Subcutaneous adipose tissue (tissue), 4 donors: Measurements from ENCODE around the gene PALD1. TPM values are rescaled to one million over a fixed set of nuclear protein-coding genes. Genes with fewer than 3 reads are reported as not detected.

Experiments used
- total RNA-seq, 4 donors: library from RNA; depleted of rRNA; stranded (reverse); fragments of >200 nt; gene quantifications; one replicate each; pipeline ENCODE4 v1.1.0, GENCODE V29; 2016
- TF ChIP-seq, protein P1 (sequence below): fragments of 450-650 bp; IDR thresholded peaks from one replicate; pipeline ENCODE4 v1.5.1; 2016; ENCODE audit warnings: low read depth, mild to moderate bottlenecking, control low read depth, antibody characterized with exemption, moderate library complexity

PALD1 gene
- total RNA-seq: 1 to 10 TPM; 1.0 to 4.5 (median 2.9) TPM

DNA sequence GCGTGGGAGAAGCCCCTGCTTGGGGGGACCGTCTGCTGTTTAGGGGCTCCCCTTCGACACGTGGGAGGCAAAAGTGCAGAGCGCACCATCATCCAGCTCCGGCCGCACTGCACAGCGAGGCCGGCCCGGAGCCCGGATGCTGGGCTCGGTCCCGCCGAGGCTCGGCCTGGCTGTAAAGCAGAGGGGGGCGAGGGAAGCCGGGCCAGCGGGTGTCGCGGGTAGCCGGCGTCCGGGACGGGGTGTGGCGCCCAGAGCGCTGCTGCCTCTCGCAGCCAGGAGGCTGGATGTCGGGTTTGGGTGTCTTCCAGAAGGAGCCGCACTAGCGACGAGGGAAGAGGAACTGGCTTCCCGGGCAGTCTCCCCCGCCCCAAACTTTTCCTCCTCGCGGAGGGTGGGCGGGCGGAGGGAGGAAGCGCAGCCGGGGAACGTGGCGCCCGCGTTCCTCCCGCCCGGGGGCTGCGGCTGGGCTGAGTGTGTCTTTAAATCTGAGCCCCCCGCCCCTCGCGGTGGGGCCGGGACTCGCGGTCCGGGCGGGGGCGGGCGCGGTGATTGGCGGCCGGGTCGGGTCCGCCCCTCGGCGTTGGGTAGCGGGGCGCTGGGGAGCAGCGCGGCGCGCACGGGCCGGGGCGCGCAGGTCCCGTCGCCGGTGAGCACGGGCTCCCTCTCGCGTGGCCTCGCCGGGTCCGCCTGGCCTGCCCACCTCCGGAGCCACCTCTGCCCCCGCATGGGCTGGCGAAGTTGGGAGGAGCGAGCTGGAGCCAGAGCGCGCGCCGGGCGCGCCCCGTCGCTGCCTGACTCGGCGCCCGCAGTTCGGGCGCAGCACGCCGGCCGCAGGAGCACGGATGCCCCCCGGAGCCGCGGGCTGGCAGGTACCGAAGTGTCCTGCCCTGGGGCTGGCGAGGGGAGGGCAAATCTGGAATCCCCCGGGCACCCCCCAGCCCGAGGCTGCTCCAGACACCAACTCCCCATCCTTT, at the start of gene PALD1:
Gene PALD1, plus strand, starts transcription at position 577 of the 974 bp plus-strand sequence. CDS start 47,185 bp downstream, outside the sequence.
- TF ChIP-seq, protein P1, sequence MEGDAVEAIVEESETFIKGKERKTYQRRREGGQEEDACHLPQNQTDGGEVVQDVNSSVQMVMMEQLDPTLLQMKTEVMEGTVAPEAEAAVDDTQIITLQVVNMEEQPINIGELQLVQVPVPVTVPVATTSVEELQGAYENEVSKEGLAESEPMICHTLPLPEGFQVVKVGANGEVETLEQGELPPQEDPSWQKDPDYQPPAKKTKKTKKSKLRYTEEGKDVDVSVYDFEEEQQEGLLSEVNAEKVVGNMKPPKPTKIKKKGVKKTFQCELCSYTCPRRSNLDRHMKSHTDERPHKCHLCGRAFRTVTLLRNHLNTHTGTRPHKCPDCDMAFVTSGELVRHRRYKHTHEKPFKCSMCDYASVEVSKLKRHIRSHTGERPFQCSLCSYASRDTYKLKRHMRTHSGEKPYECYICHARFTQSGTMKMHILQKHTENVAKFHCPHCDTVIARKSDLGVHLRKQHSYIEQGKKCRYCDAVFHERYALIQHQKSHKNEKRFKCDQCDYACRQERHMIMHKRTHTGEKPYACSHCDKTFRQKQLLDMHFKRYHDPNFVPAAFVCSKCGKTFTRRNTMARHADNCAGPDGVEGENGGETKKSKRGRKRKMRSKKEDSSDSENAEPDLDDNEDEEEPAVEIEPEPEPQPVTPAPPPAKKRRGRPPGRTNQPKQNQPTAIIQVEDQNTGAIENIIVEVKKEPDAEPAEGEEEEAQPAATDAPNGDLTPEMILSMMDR: no peak

DNA sequence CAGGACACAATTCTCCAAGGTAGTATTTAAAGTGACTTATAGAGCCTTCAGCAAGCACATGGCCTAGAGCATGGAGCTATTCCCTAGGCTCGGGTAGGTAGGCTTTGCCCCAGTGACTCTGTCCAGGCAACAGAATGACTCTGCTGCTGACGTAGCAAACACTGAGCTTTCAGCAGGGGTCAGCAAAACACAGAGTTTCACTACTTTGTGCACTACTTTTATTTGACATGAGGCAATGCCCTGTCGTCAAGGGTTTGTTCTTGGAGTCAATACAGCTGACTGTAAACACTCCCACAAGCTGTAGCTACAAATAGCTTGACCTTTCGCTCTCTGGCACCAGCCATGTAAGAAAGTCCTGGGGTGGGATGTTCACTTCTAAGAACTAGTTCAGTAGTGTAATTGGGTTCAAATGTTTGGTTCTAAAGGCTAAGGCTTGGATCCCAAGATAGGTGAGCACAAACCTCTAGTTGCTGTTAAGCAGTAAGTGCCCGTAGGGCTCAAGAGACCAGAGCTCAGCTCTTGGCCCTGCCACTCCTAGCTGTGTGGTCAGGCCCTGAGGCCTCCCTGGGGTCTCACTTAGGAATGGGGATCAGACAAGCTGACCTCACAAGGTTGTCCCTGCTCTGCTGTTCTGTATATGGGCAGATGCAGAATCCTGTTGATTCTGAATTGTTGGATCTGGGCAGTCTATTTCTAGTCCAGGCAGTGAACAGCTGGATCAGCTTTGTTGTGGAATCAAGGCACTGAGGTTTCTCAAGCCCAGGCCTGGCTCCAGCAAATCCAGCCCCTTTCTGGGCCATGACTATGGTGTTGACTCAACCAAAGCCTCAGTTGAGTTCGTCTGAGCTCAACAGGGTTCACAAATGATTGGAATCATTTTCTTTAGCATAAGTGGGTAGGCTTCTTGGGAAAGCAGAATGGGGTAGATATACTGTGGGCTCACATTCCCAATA, 47.8 kb upstream of the PALD1 start:
- TF ChIP-seq, protein P1: no peak

DNA sequence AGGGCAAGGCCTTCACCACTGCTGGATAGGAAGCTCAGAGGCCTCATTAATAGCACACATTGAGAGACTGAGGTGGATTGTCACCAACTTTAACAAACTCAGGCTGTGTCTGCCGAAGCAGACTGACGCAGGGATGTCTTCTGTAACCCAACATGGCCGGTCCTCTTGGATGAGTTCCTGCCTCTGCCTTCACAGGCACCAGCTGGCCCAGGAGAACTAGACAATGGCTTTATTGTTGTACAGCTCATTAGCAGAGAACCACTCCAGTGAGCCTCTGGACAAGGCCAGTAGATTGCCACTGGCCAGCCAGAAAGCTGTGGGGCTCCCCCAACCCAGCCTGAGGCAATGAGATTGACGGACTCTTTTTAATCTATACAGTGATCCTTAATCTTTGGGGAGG, 46.5 kb upstream of the PALD1 start:
- TF ChIP-seq, protein P1: no peak

DNA sequence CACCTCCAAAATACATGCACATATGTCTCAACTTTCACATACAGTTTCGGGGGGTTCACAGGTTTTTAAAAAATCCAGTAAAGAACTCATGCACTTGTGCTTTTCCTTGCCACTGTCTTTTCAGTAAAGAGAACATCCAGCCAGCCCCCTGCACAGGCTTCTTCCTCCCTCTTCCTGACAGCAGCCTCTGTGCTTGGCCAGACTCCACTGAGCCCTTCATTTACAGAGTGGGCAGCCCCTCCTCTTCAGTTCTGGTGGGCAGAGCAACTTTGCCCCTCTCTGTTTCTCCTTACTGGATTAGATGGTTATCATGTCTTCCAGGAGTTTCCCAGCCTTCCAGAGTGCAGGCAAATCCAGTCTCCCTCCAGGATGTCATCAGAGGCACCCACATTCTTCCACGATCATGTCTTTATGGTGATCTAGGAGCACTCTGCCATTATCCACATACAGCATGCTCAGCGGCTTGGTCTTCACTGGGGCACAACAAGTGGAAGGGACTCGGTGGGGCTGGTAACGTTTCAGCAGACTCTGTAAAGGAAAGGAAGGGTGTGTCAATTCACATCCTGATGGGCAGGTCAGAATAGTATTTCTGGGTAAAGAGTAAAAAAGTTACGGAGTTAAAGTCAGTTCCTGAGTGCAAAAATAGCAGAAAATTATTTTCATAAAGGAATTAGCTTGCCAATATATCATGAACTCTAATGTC, 45.9 kb upstream of the PALD1 start:
- TF ChIP-seq, protein P1: no peak

DNA sequence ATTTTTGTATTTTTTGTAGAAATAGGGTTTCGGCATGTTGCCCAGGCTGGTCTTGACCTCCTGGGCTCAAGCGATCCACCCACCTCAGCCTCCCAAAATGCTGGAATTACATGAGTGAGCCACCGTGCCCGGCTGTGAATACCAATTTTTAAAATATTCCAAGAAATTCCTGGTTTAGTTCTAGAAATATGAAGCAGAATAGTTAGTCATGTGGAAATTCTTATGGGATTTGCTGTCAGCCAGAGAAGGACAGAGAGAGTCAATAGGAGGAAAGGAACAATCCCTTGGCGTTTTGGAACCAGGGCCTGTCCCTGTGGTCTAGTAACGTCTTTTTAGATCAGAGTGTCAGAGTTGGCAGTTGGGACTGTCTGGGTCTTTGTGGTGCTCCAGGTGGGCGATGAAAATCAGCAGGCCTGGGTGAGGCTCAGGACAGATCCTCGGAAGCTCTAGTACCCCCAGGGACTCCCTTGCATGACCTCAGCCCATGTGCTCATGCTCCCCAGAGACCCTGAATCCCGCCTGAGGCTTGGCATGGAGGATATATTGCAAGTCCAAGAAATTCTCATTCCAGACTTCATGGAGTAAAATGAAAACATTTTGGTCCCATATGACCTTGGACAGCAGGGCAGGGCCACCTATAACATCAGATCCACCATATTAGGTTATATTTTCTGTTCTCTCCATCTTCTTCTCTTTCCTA, 44.8 kb upstream of the PALD1 start:
- TF ChIP-seq, protein P1: no peak

DNA sequence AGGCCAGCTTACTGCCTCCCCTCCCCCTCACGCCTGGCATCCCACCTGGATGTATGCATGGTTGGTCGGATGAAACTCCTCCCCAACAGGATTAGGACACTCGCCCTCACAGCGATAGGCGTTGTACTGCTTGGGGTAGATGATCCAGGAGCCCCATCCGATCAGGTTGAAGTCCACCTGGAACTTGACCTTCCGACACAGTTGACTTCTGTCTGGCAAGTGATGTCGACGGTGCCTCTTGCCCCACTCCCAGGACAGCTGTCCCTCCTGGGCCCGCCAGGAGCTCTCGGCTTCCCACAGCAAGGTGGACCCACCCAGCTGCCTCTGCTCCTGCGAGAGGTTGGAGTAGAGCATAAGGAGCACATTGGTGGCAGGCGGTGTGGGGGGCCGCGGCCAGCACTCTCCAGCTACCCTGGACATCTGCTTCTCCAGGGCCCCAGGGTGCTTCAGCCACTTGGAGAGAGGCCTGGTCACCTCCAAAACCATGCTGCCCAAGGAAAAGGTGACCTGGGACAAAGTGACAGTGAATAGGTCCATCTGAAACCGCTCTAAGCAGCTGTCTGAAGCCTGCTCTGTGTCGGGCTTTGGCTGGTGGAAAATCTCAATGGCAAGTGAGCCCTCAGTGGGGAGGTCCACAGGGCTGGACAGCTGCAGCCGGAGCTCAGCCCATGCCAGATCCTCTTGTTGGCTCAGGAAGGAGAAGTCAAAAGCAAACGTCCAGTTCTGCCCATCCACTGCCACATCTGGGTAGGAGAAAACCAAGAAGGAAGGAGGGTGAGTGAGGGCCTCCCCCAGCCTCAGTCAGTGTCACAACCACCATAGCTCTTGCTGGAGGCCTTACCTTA, 43.1 kb upstream of the PALD1 start:
- TF ChIP-seq, protein P1: no peak
